Ovary (tissue), 3 donors: Measurements from ENCODE around the gene SMIM11.

ENCODE experiments used
- CTCF ChIP-seq, 3 donors: fragments of 450-650 bp in 2 of 3; fragments of 200-600 bp in 1 of 3; IDR thresholded peaks; one replicate each; pipeline versions ENCODE4 v1.5.1 to v1.8.0; 2016 to 2022; ENCODE audit warnings: antibody characterized with exemption in 3 of 3, mild to moderate bottlenecking in 1 of 3
- EP300 ChIP-seq: sonication (generic); formaldehyde crosslinking; IDR thresholded peaks from one replicate; pipeline ENCODE4 v1.6.1; 2017; ENCODE audit warnings: antibody characterized with exemption
- POLR2A ChIP-seq: fragments of 450-650 bp; IDR thresholded peaks from one replicate; pipeline ENCODE4 v1.6.1; 2017; ENCODE audit warnings: antibody characterized with exemption, mild to moderate bottlenecking, moderate library complexity
- donor health status: DM: no; HTN: no; CAD: no.

DNA sequence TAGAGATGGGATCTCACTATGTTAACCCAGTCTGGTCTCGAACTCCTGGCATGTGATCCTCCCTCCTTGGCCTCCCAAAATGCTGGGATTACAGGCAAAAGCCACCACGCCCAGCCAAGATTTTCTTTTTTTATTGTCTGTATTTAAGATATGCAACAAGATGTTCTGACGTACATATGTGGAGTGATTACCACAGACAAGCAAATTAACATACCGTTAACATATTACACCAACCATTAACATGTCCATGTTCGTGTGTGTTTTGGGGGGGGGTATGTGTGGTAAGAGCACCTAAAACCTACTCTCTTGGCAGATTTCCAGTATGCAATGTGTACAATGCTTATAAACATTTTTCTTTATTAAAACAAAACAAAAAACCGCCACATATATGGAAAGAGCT, 22.1 kb upstream of the SMIM11 start:
- no peak for TF ChIP-seq CTCF (IDR thresholded peaks at IDR 0.05)
- TF ChIP-seq POLR2A = no peak
- TF ChIP-seq EP300 = no peak
